Neutrophil (primary cell): ENCODE results near the gene EXOSC10.
"Not testable (repeated sequence)": the region's sequence is repeated elsewhere in the genome, so short reads cannot be mapped to it uniquely, and the experiment has no call there.

ENCODE experiments used
- H3K27ac ChIP-seq: fragments of 200-600 bp; sonication (generic); 2 replicates; pipeline ENCODE4 v1.5.1; 2016; ENCODE audit warnings: mild to moderate bottlenecking, moderate library complexity
- H3K27me3 ChIP-seq: fragments of 200-600 bp; sonication (generic); 2 replicates; pipeline ENCODE4 v1.6.0; 2016; ENCODE audit warnings: mild to moderate bottlenecking
- H3K36me3 ChIP-seq: fragments of 200-600 bp; sonication (generic); 2 replicates; pipeline ENCODE4 v1.5.1; 2017
- H3K4me1 ChIP-seq, 2 experiments: fragments of 200-600 bp in 1 of 2; sonication (generic) in 1 of 2; 1 replicate in 1 of 2; 2 replicates in 1 of 2; pipeline versions ENCODE4 v1.5.1 to v1.6.1; 2013 to 2016; ENCODE audit warnings: low read depth in 1 of 2, low read length in 1 of 2, mild to moderate bottlenecking in 1 of 2, moderate library complexity in 1 of 2; ENCODE audit not compliant: control insufficient read depth in 1 of 2, insufficient read depth in 1 of 2
- H3K4me3 ChIP-seq, 2 experiments: fragments of 200-600 bp in 1 of 2; sonication (generic) in 1 of 2; 1 replicate in 1 of 2; 2 replicates in 1 of 2; pipeline ENCODE4 v1.5.1; 2013 to 2016; ENCODE audit warnings: low read depth in 1 of 2, low read length in 1 of 2, mild to moderate bottlenecking in 1 of 2, moderate library complexity in 1 of 2
- H3K9me3 ChIP-seq: fragments of 200-600 bp; sonication (generic); 2 replicates; pipeline ENCODE4 v1.5.1; 2016
- TF ChIP-seq, protein P1 (sequence below): fragments of 200-600 bp; sonication (generic); IDR thresholded peaks from 2 replicates; pipeline ENCODE4 v1.5.1; 2016; ENCODE audit warnings: antibody characterized with exemption

Gene EXOSC10

DNA sequence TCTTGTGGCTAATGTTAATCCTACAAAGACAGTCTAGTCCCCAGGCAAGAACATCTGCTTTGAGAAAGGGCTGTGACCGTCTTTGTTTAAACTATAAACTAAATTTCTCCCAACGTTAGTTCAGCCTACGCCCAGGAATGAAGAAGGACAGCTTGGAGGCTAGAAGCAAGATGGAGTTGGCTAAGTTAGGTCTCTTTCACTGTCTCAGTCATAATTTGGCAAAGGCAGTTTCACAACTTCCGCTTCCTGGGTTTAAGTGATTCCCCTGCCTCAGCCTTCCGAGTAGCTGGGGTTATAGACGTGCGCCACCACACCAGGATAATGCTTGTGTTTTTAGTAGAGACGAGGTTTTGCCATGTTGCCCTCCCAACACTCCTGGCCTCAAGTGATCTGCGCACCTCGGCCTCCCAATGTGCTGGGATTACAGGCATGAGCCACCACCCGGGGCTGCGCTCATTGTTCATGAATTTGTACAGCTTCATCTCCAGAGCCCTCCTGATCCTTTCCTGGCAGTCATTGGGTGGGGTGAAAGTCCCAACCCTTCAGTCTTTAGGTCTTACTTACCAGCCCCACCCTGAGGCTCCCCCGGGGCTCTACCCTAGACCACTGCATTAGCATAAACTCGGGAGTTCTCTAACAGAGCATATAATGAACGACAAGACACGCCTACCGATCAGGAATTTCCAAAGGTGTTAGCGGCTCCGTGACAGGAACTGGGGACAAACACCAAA lies 47.7 kb downstream of the EXOSC10 start:
- Histone ChIP-seq H3K4me1 (peaks cover 11 to 15% of the 10 kb centered on the region in 2 experiments), H3K9me3 (no peaks in the 10 kb centered on the region), H3K36me3 (no peaks in the 10 kb centered on the region), H3K27ac (no peak overlapping the region), H3K4me3 (peak overlapping the region in 1 of 2 experiments; percentile 10), H3K27me3 (peaks cover 18% of the 10 kb centered on the region)
- TF ChIP-seq, protein P1, sequence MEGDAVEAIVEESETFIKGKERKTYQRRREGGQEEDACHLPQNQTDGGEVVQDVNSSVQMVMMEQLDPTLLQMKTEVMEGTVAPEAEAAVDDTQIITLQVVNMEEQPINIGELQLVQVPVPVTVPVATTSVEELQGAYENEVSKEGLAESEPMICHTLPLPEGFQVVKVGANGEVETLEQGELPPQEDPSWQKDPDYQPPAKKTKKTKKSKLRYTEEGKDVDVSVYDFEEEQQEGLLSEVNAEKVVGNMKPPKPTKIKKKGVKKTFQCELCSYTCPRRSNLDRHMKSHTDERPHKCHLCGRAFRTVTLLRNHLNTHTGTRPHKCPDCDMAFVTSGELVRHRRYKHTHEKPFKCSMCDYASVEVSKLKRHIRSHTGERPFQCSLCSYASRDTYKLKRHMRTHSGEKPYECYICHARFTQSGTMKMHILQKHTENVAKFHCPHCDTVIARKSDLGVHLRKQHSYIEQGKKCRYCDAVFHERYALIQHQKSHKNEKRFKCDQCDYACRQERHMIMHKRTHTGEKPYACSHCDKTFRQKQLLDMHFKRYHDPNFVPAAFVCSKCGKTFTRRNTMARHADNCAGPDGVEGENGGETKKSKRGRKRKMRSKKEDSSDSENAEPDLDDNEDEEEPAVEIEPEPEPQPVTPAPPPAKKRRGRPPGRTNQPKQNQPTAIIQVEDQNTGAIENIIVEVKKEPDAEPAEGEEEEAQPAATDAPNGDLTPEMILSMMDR, result no peak

DNA sequence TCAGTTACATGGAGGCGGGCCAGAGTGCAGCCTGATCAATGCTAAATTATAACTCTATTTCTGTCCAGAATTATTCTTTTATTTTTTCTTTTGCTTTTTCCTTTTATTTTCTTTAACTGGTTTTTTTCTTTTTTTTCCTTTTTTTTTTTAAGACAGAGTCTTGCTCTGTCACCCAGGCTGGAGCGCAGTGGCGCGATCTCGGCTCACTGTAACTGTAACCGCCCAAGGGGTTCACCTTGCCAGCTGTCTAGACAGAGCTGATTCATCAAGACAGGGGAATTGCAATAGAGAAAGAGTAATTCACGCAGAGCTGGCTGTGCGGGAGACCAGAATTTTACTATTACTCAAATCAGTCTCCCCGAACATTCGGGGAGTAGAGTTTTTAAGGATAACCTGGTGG lies 48.5 kb downstream of the EXOSC10 start:
- H3K36me3 ChIP-seq, H3K27ac ChIP-seq, H3K9me3 ChIP-seq, H3K4me3 ChIP-seq: not testable (repeated sequence)
- Histone ChIP-seq H3K4me1 (peaks cover 11 to 15% of the 10 kb centered on the region in 2 experiments), H3K27me3 (peaks cover 18% of the 10 kb centered on the region)

DNA sequence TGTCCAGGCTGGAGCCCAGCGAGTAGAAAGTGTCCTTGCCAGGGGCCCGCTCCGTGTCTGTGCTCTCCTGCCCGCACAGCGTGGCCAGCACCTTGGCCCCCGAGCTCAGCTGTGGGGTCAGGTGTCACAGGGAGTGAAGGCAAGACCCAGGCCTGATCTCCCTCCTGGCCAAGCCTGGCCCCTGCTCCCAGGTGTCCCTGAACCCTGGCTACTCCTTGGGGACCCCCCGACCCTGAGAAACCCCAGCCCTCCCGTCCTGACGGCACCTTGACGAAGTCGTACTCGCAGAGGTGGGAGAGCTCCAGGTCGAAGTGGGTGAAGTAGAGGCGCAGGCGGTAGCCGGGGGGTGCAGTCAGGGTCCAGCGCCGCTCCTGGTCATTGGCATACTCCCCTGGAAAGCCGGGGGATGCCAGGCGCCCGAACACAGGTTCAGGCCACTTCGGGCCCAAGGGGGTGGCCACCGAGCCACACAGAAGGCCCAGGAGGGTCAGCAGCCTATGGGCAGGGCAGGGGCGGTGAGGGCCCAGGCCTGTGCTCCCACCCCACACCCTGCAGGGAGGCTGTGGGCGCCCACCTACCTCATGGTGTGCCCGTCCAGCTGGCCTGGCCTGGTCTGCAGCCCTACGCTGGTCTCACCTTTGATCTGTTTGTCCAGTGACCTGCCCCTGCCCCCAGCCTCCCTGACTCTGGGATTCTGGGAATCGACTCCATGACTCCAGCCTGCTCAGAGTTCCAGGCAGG lies 52.9 kb downstream of the EXOSC10 start, which contains the start of gene MASP2:
MASP2 (minus strand) TSS at position 615 of the 741 bp plus-strand sequence; CDS start at position 583, 32 bp downstream.
- Histone ChIP-seq H3K4me1 (peaks cover 5% of the 10 kb centered on the region in 2 experiments), H3K27me3 (no peaks in the 10 kb centered on the region), H3K9me3 (no peaks in the 10 kb centered on the region), H3K36me3 (no peaks in the 10 kb centered on the region), H3K4me3 (no peak within 1 kb of the TSS), H3K27ac (no peak within 1 kb of the TSS)
- TF ChIP-seq, protein P1, result no peak

DNA sequence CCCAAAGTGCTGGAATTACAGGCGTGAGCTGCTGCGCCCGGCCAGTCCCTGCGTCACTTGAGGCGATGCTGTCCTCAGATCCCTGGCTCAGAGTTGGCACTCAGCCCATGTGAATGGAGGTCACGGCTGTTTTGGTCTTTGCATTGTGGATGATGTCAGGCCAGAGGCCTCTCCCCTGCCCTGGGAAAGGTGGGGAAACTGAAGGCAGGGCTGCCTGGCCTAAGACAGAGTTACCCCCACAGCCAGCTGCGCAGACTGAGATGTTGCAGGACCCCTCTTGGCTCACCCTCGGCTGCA lies 53.5 kb downstream of the EXOSC10 start:
- Histone ChIP-seq H3K27me3 (no peaks in the 10 kb centered on the region), H3K4me3 (no peak overlapping the region), H3K9me3 (no peaks in the 10 kb centered on the region), H3K27ac (no peak overlapping the region), H3K4me1 (no peaks in the 10 kb centered on the region), H3K36me3 (no peaks in the 10 kb centered on the region)
- TF ChIP-seq, protein P1, result no peak

DNA sequence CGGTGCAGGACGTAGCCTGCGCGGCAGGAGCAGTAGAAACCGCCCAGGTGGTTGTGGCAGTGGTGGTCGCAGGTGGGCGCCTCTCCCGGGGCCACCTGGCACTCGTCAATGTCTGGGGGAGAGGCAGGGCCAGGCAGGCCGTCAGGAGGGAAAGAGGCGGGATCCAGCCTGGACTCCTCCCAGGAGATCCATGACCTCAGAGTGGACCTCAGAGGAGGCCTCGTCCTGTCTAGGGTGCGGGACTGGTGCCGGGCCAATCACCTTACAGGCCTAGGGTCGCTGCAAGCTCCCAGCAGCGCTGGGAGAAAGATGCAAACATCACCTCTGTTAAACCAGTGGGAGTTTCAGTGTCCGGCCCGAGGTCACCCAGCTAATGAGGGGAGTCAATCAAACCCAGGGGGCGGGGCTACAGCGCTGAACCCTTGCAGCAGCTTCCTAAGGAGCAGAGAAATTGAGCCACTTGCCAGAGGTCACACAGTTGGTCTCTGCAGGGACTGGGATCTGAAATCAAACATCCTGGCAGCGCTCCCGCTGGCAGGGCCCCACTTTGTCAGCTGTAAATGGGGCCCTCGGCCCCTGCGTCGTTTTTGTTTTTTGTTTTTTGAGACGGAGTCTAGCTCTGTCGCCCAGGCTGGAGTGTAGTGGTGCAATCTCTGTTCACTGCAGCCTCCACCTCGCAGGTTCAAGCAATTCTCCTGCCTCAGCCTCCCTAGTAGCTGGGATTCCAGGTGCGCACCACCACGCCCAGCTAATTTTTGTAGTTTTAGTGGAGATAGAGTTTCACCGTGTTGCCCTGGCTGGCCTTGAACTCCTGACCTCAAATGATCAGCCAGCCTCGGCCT lies 54.0 kb downstream of the EXOSC10 start:
- no peak overlapping the region for H3K4me3 ChIP-seq
- TF ChIP-seq, protein P1, result no peak
- H3K4me1 ChIP-seq, result no peaks in the 10 kb centered on the region
- H3K36me3 ChIP-seq, result no peaks in the 10 kb centered on the region
- no peaks in the 10 kb centered on the region for H3K27me3 ChIP-seq
- no peak overlapping the region for H3K27ac ChIP-seq
- no peaks in the 10 kb centered on the region for H3K9me3 ChIP-seq
